WTC11 (cell line): Measurements from ENCODE around the gene CCNQ. TPM values are rescaled to one million over a fixed set of nuclear protein-coding genes. Genes with fewer than 3 reads are reported as not detected.

ENCODE experiments used
- ATAC-seq: fragments of 200-7000 bp; cut with Tn5 transposase; 2 replicates; pipeline ENCODE4 v1.10.0; 2021; ENCODE audit warnings: mild to moderate bottlenecking, moderate library complexity
- CTCF ChIA-PET: fragments of 300-600 bp; sonication (Branson Sonifier 250); formaldehyde crosslinking; loops from one replicate; lab custom pipeline; 2021; ENCODE audit warnings: antibody characterized with exemption; lab: Charles Lee
- POLR2A ChIA-PET: fragments of 350-600 bp; sonication (Branson Sonifier 250); formaldehyde crosslinking; loops from one replicate; lab custom pipeline; 2021; ENCODE audit warnings: antibody characterized with exemption; lab: Charles Lee
- DNase-seq: peaks from one replicate; pipeline ENCODE4 v3.0.0; 2021; ENCODE audit warnings: low spot score
- H3K27ac Mint-ChIP-seq: 2 replicates; pipeline ENCODE4 v1.8.0; 2021; ENCODE audit warnings: mixed read lengths
- H3K27me3 Mint-ChIP-seq: 2 replicates; pipeline ENCODE4 v1.8.0; 2021; ENCODE audit warnings: low read depth, mild to moderate bottlenecking, moderate library complexity, mixed read lengths
- H3K36me3 Mint-ChIP-seq: 2 replicates; pipeline ENCODE4 v1.8.0; 2021; ENCODE audit warnings: mixed read lengths
- H3K4me1 Mint-ChIP-seq: 2 replicates; pipeline ENCODE4 v1.8.0; 2022; ENCODE audit warnings: mixed read lengths
- H3K4me3 Mint-ChIP-seq: 2 replicates; pipeline ENCODE4 v1.8.0; 2021; ENCODE audit warnings: mild to moderate bottlenecking, moderate library complexity, mixed read lengths
- H3K9me3 Mint-ChIP-seq: 2 replicates; pipeline ENCODE4 v1.8.0; 2021; ENCODE audit warnings: mixed read lengths
- ELF4 ChIP-seq: sonication (generic); formaldehyde crosslinking; IDR thresholded peaks from 2 replicates; pipeline ENCODE4 v1.8.1; 2022; ENCODE audit warnings: low read depth, mild to moderate bottlenecking, moderate library complexity, missing genetic modification reagents
- ETV6 ChIP-seq: sonication (generic); formaldehyde crosslinking; IDR thresholded peaks from 2 replicates; pipeline ENCODE4 v1.8.1; 2022; ENCODE audit warnings: mild to moderate bottlenecking, missing genetic modification reagents
- FOXJ3 ChIP-seq: sonication (generic); formaldehyde crosslinking; IDR thresholded peaks from 2 replicates; pipeline ENCODE4 v1.9.0; 2021; ENCODE audit warnings: missing genetic modification reagents, mild to moderate bottlenecking, borderline replicate concordance
- FOXP1 ChIP-seq: sonication (generic); formaldehyde crosslinking; IDR thresholded peaks from 2 replicates; pipeline ENCODE4 v1.8.0; 2022; ENCODE audit warnings: missing genetic modification reagents, mild to moderate bottlenecking, moderate library complexity, borderline replicate concordance
- GABPB1 ChIP-seq: sonication (generic); formaldehyde crosslinking; IDR thresholded peaks from 2 replicates; pipeline ENCODE4 v1.8.1; 2023; ENCODE audit warnings: mild to moderate bottlenecking, missing genetic modification reagents
- IRF2 ChIP-seq: sonication (generic); formaldehyde crosslinking; IDR thresholded peaks from 2 replicates; pipeline ENCODE4 v1.8.0; 2022; ENCODE audit warnings: low read depth, missing genetic modification reagents, borderline replicate concordance
- NR2C2 ChIP-seq: sonication (generic); formaldehyde crosslinking; IDR thresholded peaks from 2 replicates; pipeline ENCODE4 v1.8.0; 2022; ENCODE audit warnings: mild to moderate bottlenecking, missing genetic modification reagents
- SMAD3 ChIP-seq: sonication (generic); formaldehyde crosslinking; IDR thresholded peaks from 2 replicates; pipeline ENCODE4 v1.8.0; 2022; ENCODE audit warnings: missing genetic modification reagents, mild to moderate bottlenecking, borderline replicate concordance
- TEAD4 ChIP-seq: sonication (generic); formaldehyde crosslinking; IDR thresholded peaks from 2 replicates; pipeline ENCODE4 v1.8.0; 2022; ENCODE audit warnings: mild to moderate bottlenecking, missing genetic modification reagents
- ZNF232 ChIP-seq: sonication (generic); formaldehyde crosslinking; IDR thresholded peaks from 2 replicates; pipeline ENCODE4 v1.8.0; 2022; ENCODE audit warnings: mild to moderate bottlenecking, missing genetic modification reagents
- ZNF263 ChIP-seq: sonication (generic); formaldehyde crosslinking; IDR thresholded peaks from 2 replicates; pipeline ENCODE4 v1.8.1; 2022; ENCODE audit warnings: low read depth, mild to moderate bottlenecking, moderate library complexity, missing genetic modification reagents
- ZNF671 ChIP-seq: fragments of 250-450 bp; sonication (Bioruptor Pico); IDR thresholded peaks from 2 replicates; pipeline ENCODE4 v1.8.0; 2021; ENCODE audit warnings: mild to moderate bottlenecking
- total RNA-seq: library from RNA; stranded (reverse); gene quantifications from 3 replicates; pipeline ENCODE4 v1.2.3, GENCODE V29; 2021
- TF ChIP-seq, protein P1 (sequence below): fragments of 200-600 bp; IDR thresholded peaks from 2 replicates; pipeline ENCODE4 v1.8.0; 2022; ENCODE audit warnings: antibody characterized with exemption
- TF ChIP-seq, protein P2 (sequence below): fragments of 250-450 bp; sonication (Bioruptor Pico); IDR thresholded peaks from 2 replicates; pipeline ENCODE4 v1.9.0; 2021; ENCODE audit warnings: mild to moderate bottlenecking, borderline replicate concordance
- TF ChIP-seq, protein P3 (sequence below): sonication (generic); formaldehyde crosslinking; conservative IDR thresholded peaks from 2 replicates; pipeline ENCODE4 v1.8.1; 2022; ENCODE audit warnings: mild to moderate bottlenecking, missing genetic modification reagents
- TF ChIP-seq, protein P4 (sequence below): sonication (generic); formaldehyde crosslinking; conservative IDR thresholded peaks from 2 replicates; pipeline ENCODE4 v1.8.1; 2023; ENCODE audit warnings: mild to moderate bottlenecking, low read depth, missing genetic modification reagents, moderate library complexity
- TF ChIP-seq, protein P5 (sequence below): sonication (generic); formaldehyde crosslinking; IDR thresholded peaks from 2 replicates; pipeline ENCODE4 v1.8.1; 2022; ENCODE audit warnings: low read depth, mild to moderate bottlenecking, moderate library complexity, missing genetic modification reagents, borderline replicate concordance
- TF ChIP-seq, protein P6 (sequence below): fragments of 250-450 bp; sonication (Bioruptor Pico); IDR thresholded peaks from 2 replicates; pipeline ENCODE4 v1.9.0; 2021; ENCODE audit warnings: moderate library complexity, mild to moderate bottlenecking, inconsistent platforms, borderline replicate concordance
- TF ChIP-seq, protein P7 (sequence below): sonication (generic); formaldehyde crosslinking; IDR thresholded peaks from 2 replicates; pipeline ENCODE4 v1.8.0; 2022; ENCODE audit warnings: missing genetic modification reagents

CCNQ gene
- total RNA-seq, 1 experiment from 2014 or later: 17.4 TPM

DNA sequence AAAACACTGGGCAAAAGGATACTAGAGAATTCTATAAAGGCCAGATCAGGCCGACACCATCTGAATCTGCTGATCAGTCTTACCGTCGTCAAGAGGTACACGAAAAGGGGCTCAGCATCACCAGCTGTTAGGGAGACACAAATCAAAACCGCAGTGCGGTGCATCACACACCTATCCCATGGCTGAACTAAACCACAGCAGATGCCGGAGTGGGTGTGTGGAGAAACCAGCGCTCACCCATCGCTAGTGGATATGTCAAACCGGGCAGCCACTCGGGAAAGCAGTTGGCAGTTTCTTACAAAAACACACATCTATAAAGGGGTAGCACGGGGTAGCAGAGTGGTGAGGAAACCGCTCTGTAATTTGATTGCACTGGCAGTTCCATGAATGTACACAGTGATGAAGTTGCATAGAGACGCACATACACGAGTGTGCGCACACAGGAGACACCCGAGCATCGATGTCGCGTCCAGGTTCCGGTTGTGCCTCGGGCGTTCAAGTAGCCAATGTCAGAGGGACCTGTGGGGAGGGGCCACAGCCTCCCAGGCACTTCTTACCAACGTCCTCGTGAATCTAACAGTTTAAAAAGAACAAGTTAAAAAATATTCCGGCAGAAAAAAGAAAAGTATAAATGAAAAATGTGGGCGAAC lies 23.1 kb upstream of the CCNQ start (continued):
- TF ChIP-seq, protein P1, sequence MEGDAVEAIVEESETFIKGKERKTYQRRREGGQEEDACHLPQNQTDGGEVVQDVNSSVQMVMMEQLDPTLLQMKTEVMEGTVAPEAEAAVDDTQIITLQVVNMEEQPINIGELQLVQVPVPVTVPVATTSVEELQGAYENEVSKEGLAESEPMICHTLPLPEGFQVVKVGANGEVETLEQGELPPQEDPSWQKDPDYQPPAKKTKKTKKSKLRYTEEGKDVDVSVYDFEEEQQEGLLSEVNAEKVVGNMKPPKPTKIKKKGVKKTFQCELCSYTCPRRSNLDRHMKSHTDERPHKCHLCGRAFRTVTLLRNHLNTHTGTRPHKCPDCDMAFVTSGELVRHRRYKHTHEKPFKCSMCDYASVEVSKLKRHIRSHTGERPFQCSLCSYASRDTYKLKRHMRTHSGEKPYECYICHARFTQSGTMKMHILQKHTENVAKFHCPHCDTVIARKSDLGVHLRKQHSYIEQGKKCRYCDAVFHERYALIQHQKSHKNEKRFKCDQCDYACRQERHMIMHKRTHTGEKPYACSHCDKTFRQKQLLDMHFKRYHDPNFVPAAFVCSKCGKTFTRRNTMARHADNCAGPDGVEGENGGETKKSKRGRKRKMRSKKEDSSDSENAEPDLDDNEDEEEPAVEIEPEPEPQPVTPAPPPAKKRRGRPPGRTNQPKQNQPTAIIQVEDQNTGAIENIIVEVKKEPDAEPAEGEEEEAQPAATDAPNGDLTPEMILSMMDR: no peak
- TF ChIP-seq, protein P2, sequence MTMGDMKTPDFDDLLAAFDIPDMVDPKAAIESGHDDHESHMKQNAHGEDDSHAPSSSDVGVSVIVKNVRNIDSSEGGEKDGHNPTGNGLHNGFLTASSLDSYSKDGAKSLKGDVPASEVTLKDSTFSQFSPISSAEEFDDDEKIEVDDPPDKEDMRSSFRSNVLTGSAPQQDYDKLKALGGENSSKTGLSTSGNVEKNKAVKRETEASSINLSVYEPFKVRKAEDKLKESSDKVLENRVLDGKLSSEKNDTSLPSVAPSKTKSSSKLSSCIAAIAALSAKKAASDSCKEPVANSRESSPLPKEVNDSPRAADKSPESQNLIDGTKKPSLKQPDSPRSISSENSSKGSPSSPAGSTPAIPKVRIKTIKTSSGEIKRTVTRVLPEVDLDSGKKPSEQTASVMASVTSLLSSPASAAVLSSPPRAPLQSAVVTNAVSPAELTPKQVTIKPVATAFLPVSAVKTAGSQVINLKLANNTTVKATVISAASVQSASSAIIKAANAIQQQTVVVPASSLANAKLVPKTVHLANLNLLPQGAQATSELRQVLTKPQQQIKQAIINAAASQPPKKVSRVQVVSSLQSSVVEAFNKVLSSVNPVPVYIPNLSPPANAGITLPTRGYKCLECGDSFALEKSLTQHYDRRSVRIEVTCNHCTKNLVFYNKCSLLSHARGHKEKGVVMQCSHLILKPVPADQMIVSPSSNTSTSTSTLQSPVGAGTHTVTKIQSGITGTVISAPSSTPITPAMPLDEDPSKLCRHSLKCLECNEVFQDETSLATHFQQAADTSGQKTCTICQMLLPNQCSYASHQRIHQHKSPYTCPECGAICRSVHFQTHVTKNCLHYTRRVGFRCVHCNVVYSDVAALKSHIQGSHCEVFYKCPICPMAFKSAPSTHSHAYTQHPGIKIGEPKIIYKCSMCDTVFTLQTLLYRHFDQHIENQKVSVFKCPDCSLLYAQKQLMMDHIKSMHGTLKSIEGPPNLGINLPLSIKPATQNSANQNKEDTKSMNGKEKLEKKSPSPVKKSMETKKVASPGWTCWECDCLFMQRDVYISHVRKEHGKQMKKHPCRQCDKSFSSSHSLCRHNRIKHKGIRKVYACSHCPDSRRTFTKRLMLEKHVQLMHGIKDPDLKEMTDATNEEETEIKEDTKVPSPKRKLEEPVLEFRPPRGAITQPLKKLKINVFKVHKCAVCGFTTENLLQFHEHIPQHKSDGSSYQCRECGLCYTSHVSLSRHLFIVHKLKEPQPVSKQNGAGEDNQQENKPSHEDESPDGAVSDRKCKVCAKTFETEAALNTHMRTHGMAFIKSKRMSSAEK (CRISPR knock-in tag): no peak
- TF ChIP-seq FOXJ3 (CRISPR knock-in tag) (no peak), SMAD3 (CRISPR knock-in tag) (no peak), TEAD4 (CRISPR knock-in tag) (no peak), ELF4 (CRISPR knock-in tag) (no peak), ZNF232 (CRISPR knock-in tag) (no peak)
- TF ChIP-seq, protein P3, sequence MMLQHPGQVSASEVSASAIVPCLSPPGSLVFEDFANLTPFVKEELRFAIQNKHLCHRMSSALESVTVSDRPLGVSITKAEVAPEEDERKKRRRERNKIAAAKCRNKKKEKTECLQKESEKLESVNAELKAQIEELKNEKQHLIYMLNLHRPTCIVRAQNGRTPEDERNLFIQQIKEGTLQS (CRISPR knock-in tag): no peak

DNA sequence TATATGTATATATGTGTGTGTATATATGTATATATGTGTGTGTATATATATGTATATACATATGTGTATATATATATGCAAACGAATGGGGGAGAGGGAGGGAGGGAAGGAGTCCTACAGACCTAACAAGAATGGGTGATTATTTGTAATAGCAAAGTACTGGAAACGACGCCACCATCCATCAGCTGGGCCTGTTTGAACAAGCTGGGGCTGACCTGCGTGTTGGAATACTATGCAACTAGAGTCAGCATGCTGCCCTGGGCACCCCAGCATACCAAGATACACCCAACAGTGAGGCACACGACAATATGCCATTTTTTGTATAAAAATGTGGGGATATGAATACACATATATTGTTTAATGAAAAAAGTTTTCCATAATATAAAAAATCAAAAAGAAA lies 21.6 kb upstream of the CCNQ start:
- DNase-seq: no peak
- H3K27me3 Mint-ChIP-seq: peaks cover 27% of the 10 kb centered on the region
- no peaks in the 10 kb centered on the region for H3K9me3 Mint-ChIP-seq
- ChIA-PET POLR2A (no interaction called here), CTCF (interaction anchor here (1.0 kb wide), 1 partner anchor 48 kb away, joined by 3 read pairs; no protein-coding TSS in a partner anchor)
- no peak overlapping the region for H3K27ac Mint-ChIP-seq
- H3K4me1 Mint-ChIP-seq: no peaks in the 10 kb centered on the region
- ATAC-seq: no peak
- H3K4me3 Mint-ChIP-seq: no peak overlapping the region
- H3K36me3 Mint-ChIP-seq: no peaks in the 10 kb centered on the region
- TF ChIP-seq ETV6 (CRISPR knock-in tag) (no peak), NR2C2 (CRISPR knock-in tag) (no peak), IRF2 (CRISPR knock-in tag) (no peak), ZNF263 (CRISPR knock-in tag) (no peak), FOXP1 (CRISPR knock-in tag) (no peak), GABPB1 (no peak), ZNF232 (CRISPR knock-in tag) (no peak), ZNF671 (CRISPR knock-in tag) (no peak), FOXJ3 (CRISPR knock-in tag) (no peak)
- TF ChIP-seq, protein P4, sequence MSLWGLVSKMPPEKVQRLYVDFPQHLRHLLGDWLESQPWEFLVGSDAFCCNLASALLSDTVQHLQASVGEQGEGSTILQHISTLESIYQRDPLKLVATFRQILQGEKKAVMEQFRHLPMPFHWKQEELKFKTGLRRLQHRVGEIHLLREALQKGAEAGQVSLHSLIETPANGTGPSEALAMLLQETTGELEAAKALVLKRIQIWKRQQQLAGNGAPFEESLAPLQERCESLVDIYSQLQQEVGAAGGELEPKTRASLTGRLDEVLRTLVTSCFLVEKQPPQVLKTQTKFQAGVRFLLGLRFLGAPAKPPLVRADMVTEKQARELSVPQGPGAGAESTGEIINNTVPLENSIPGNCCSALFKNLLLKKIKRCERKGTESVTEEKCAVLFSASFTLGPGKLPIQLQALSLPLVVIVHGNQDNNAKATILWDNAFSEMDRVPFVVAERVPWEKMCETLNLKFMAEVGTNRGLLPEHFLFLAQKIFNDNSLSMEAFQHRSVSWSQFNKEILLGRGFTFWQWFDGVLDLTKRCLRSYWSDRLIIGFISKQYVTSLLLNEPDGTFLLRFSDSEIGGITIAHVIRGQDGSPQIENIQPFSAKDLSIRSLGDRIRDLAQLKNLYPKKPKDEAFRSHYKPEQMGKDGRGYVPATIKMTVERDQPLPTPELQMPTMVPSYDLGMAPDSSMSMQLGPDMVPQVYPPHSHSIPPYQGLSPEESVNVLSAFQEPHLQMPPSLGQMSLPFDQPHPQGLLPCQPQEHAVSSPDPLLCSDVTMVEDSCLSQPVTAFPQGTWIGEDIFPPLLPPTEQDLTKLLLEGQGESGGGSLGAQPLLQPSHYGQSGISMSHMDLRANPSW (CRISPR knock-in tag): no peak
- TF ChIP-seq, protein P5, sequence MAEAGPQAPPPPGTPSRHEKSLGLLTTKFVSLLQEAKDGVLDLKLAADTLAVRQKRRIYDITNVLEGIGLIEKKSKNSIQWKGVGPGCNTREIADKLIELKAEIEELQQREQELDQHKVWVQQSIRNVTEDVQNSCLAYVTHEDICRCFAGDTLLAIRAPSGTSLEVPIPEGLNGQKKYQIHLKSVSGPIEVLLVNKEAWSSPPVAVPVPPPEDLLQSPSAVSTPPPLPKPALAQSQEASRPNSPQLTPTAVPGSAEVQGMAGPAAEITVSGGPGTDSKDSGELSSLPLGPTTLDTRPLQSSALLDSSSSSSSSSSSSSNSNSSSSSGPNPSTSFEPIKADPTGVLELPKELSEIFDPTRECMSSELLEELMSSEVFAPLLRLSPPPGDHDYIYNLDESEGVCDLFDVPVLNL (CRISPR knock-in tag): no peak
- TF ChIP-seq, protein P6, sequence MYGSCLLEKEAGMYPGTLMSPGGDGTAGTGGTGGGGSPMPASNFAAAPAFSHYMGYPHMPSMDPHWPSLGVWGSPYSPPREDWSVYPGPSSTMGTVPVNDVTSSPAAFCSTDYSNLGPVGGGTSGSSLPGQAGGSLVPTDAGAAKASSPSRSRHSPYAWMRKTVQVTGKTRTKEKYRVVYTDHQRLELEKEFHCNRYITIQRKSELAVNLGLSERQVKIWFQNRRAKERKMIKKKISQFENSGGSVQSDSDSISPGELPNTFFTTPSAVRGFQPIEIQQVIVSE (CRISPR knock-in tag): no peak
- TF ChIP-seq, protein P7, sequence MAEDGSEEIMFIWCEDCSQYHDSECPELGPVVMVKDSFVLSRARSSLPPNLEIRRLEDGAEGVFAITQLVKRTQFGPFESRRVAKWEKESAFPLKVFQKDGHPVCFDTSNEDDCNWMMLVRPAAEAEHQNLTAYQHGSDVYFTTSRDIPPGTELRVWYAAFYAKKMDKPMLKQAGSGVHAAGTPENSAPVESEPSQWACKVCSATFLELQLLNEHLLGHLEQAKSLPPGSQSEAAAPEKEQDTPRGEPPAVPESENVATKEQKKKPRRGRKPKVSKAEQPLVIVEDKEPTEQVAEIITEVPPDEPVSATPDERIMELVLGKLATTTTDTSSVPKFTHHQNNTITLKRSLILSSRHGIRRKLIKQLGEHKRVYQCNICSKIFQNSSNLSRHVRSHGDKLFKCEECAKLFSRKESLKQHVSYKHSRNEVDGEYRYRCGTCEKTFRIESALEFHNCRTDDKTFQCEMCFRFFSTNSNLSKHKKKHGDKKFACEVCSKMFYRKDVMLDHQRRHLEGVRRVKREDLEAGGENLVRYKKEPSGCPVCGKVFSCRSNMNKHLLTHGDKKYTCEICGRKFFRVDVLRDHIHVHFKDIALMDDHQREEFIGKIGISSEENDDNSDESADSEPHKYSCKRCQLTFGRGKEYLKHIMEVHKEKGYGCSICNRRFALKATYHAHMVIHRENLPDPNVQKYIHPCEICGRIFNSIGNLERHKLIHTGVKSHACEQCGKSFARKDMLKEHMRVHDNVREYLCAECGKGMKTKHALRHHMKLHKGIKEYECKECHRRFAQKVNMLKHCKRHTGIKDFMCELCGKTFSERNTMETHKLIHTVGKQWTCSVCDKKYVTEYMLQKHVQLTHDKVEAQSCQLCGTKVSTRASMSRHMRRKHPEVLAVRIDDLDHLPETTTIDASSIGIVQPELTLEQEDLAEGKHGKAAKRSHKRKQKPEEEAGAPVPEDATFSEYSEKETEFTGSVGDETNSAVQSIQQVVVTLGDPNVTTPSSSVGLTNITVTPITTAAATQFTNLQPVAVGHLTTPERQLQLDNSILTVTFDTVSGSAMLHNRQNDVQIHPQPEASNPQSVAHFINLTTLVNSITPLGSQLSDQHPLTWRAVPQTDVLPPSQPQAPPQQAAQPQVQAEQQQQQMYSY (CRISPR knock-in tag): no peak
